GM19193 (cell line): ENCODE measurements around the gene PRPH.

Experiments
- POLR2A ChIP-seq: IDR thresholded peaks from 4 replicates; pipeline ENCODE4 v1.6.1; 2011; ENCODE audit not compliant: insufficient read depth, insufficient read length; ENCODE audit errors: extremely low read depth

PRPH gene

DNA sequence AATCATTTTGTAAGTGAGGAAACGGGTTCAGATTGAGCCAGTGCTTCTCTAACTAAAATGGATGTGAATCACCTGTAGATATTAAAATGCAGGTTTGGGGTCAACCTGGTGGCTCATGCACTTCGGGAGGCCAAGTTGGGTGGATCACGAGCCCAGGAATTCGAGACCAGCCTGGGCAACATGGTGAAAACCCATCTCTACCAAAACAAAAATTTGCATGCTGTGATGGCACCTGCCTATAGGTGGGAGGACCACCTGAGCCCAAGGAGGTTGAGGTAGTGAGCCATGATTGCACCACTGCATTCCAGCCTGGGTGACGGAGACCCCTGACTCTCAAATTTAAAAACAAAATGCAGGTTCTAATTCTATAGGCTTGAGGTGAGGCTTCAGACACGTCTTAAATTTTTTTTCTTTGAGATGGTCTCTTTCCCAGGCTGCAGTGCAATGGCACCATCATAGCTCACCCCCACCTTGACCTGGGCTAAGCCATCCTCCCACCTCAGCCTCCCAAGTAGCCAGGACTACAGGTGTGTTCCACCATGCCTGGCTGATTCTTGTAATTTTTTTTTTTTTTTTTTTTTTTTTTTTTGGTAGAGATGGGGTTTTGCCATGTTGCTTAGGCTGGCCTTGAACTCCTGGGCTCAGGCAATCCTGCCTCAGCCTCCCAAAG is 21.1 kb upstream of the PRPH start:
- peak; percentile 45 for TF ChIP-seq POLR2A

- TF ChIP-seq POLR2A: no peak
Measured at GRCh38 chr12:49274396-49275069, 20.4 kb upstream of the PRPH start.

GRCh38 chr12:49276304-49277290 is 18.4 kb upstream of the PRPH start:
- TF ChIP-seq POLR2A: no peak

DNA sequence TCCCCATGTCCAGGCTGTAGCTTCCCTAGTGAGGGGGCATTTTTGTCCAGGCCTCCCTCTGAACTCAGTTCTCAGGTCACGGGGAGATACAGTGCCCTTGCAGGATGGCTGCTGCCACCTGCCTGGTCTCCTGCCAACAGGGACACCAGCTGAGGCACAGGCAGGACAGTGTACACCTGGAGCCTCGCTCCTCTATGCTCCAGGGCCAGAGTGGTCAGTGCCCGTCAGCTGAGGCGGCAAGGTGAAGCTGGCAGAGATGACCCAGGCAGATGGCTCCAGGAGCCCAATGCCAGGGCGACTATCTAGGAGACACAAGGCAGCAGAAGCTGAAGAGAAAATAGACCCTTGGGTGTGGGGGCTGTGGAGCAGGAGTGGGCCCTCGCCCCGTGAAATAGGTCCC is 17.5 kb upstream of the PRPH start:
- no peak for TF ChIP-seq POLR2A

GRCh38 chr12:49279706-49280159 is 15.2 kb upstream of the PRPH start:
- TF ChIP-seq POLR2A: no peak

- no peak for TF ChIP-seq POLR2A
Measured at GRCh38 chr12:49282302-49282701, 12.6 kb upstream of the PRPH start.

GRCh38 chr12:49283541-49284429 is 11.2 kb upstream of the PRPH start:
- TF ChIP-seq POLR2A: no peak

- TF ChIP-seq POLR2A: no peak
Measured at GRCh38 chr12:49284672-49285071, 10.3 kb upstream of the PRPH start.

- TF ChIP-seq POLR2A: no peak
Measured at GRCh38 chr12:49287876-49288275, 7.1 kb upstream of the PRPH start.

GRCh38 chr12:49288412-49288853 is 6.5 kb upstream of the PRPH start:
- TF ChIP-seq POLR2A: no peak

- TF ChIP-seq POLR2A: no peak
Measured at GRCh38 chr12:49288922-49289555, 5.9 kb upstream of the PRPH start.

- TF ChIP-seq POLR2A: no peak
Measured at GRCh38 chr12:49292729-49293055, 2.3 kb upstream of the PRPH start.

GRCh38 chr12:49293056-49293956 is 1.6 kb upstream of the PRPH start:
- no peak for TF ChIP-seq POLR2A
